Measurements from ENCODE around the gene MDFIC. TPM values are rescaled to one million over a fixed set of nuclear protein-coding genes. Genes with fewer than 3 reads are reported as not detected.

The MDFIC gene
- total and polyA plus RNA-seq, 2 experiments from 2014 or later, result 10.6 to 18.5 TPM

- no peaks in the 10 kb centered on the region for H3K9me2 ChIP-seq (replicated peaks; ENCODE audit: insufficient read depth)
- no peak overlapping the region for H3K4me2 ChIP-seq
- DNase-seq (ENCODE audit: low spot score), result no peak
- TF ChIP-seq EZH2phosphoT487 (IDR thresholded peaks at IDR 0.05; ENCODE audit: low read depth, severe bottlenecking, unreplicated experiment), result no peak
- TF ChIP-seq EZH2 (IDR thresholded peaks at IDR 0.05; ENCODE audit: borderline replicate concordance), result no peak
- no peak for TF ChIP-seq CTCF (IDR thresholded peaks at IDR 0.05; ENCODE audit: poor library complexity)
- no peaks in the 10 kb centered on the region for H3K4me1 ChIP-seq (ENCODE audit: insufficient read depth)
- no peak overlapping the region for H3K27ac ChIP-seq
- H3K79me2 ChIP-seq, result peaks cover 2% of the 10 kb centered on the region
- H3K4me3 ChIP-seq, result no peak overlapping the region
- 85% methylated on average over 4 of the region's 4 CpGs for WGBS (ENCODE audit: low lambda C conversion rate, missing lambda C conversion rate)
- H3K9me3 ChIP-seq (ENCODE audit: low read depth), result no peaks in the 10 kb centered on the region
- H2AFZ ChIP-seq, result no peak overlapping the region
- H4K20me1 ChIP-seq (ENCODE audit: insufficient read depth, poor library complexity, severe bottlenecking), result no peaks in the 10 kb centered on the region
- H3K36me3 ChIP-seq (replicated peaks; ENCODE audit: insufficient read depth, low read depth), result no peaks in the 10 kb centered on the region
- H3K27me3 ChIP-seq, result no peaks in the 10 kb centered on the region
These were observed 54.8 kb downstream of the MDFIC start for GRCh38 chr7:114976666-114977065.

- H3K27ac ChIP-seq, result no peak overlapping the region
- H3K79me2 ChIP-seq, result peaks cover 2% of the 10 kb centered on the region
- 95% methylated on average over 1 of the region's 1 CpG for WGBS (ENCODE audit: low lambda C conversion rate, missing lambda C conversion rate)
- no peak for DNase-seq (ENCODE audit: low spot score)
- no peak overlapping the region for H3K4me2 ChIP-seq
- no peak overlapping the region for H2AFZ ChIP-seq
- H3K27me3 ChIP-seq, result no peaks in the 10 kb centered on the region
- H3K9me2 ChIP-seq (replicated peaks; ENCODE audit: insufficient read depth), result no peaks in the 10 kb centered on the region
- TF ChIP-seq CTCF (IDR thresholded peaks at IDR 0.05; ENCODE audit: poor library complexity) (no peak), EZH2 (IDR thresholded peaks at IDR 0.05; ENCODE audit: borderline replicate concordance) (no peak), EZH2phosphoT487 (IDR thresholded peaks at IDR 0.05; ENCODE audit: low read depth, severe bottlenecking, unreplicated experiment) (no peak)
- H3K36me3 ChIP-seq (replicated peaks; ENCODE audit: insufficient read depth, low read depth), result no peaks in the 10 kb centered on the region
- H3K4me1 ChIP-seq (ENCODE audit: insufficient read depth), result no peaks in the 10 kb centered on the region
- no peaks in the 10 kb centered on the region for H3K9me3 ChIP-seq (ENCODE audit: low read depth)
- H4K20me1 ChIP-seq (ENCODE audit: insufficient read depth, poor library complexity, severe bottlenecking), result no peaks in the 10 kb centered on the region
- no peak overlapping the region for H3K4me3 ChIP-seq
These were observed 55.4 kb downstream of the MDFIC start for GRCh38 chr7:114977277-114977676.

- Histone ChIP-seq H3K4me2 (no peak overlapping the region), H3K27ac (no peak overlapping the region), H2AFZ (no peak overlapping the region)
These were observed 57.5 kb downstream of the MDFIC start for GRCh38 chr7:114979388-114979787.

More at GRCh38 chr7:114979388-114979787, 57.5 kb downstream of the MDFIC start:
- H3K9me2 ChIP-seq (replicated peaks; ENCODE audit: insufficient read depth), result no peaks in the 10 kb centered on the region
- H3K9me3 ChIP-seq (ENCODE audit: low read depth), result no peaks in the 10 kb centered on the region
- no peaks in the 10 kb centered on the region for H4K20me1 ChIP-seq (ENCODE audit: insufficient read depth, poor library complexity, severe bottlenecking)
- 63% methylated on average over 7 of the region's 7 CpGs for WGBS (ENCODE audit: low lambda C conversion rate, missing lambda C conversion rate)
- H3K79me2 ChIP-seq, result no peaks in the 10 kb centered on the region
- TF ChIP-seq EZH2phosphoT487 (IDR thresholded peaks at IDR 0.05; ENCODE audit: low read depth, severe bottlenecking, unreplicated experiment) (no peak), EZH2 (IDR thresholded peaks at IDR 0.05; ENCODE audit: borderline replicate concordance) (no peak), CTCF (IDR thresholded peaks at IDR 0.05; ENCODE audit: poor library complexity) (no peak)
- no peaks in the 10 kb centered on the region for H3K36me3 ChIP-seq (replicated peaks; ENCODE audit: insufficient read depth, low read depth)
- H3K27me3 ChIP-seq, result no peaks in the 10 kb centered on the region
- no peaks in the 10 kb centered on the region for H3K4me1 ChIP-seq (ENCODE audit: insufficient read depth)
- no peak overlapping the region for H3K4me3 ChIP-seq
- peak; percentile 16 for DNase-seq (ENCODE audit: low spot score)

Data from hepatocyte (in vitro differentiated cells).